ENCODE results near the gene GEMIN4. TPM values are rescaled to one million over a fixed set of nuclear protein-coding genes. Genes with fewer than 3 reads are reported as not detected.

Gene GEMIN4
- total and polyA plus RNA-seq, 9 donors = 9.8 to 19.6 (median 14.8) TPM

- peaks cover 14% of the 10 kb centered on the region for H3K4me1 ChIP-seq (ENCODE audit: control insufficient read depth, insufficient read depth, low read length)
- H3K36me3 ChIP-seq (ENCODE audit: control insufficient read depth, insufficient read depth, low read length) = peaks cover 9% of the 10 kb centered on the region
- 12% methylated on average over 21 of the region's 26 CpGs for WGBS (ENCODE audit: insufficient coverage)
- H3K9me3 ChIP-seq (replicated peaks; ENCODE audit: control insufficient read depth, low read depth, low read length) = no peaks in the 10 kb centered on the region
- H3K4me3 ChIP-seq (ENCODE audit: low read length) = peak overlapping the region; percentile 66
- DNase-seq = no peak
- peak overlapping the region; percentile 31 for H3K27ac ChIP-seq (ENCODE audit: low read length)
- no peaks in the 10 kb centered on the region for H3K27me3 ChIP-seq (ENCODE audit: control insufficient read depth, insufficient read depth, low read length)
Measured at GRCh38 chr17:731644-732066, 20.4 kb downstream of the GEMIN4 start.

GRCh38 chr17:728911-729310 is 23.2 kb downstream of the GEMIN4 start:
- DNase-seq = no peak
- H3K27ac ChIP-seq (ENCODE audit: low read length) = no peak overlapping the region
- H3K36me3 ChIP-seq (ENCODE audit: control insufficient read depth, insufficient read depth, low read length) = no peaks in the 10 kb centered on the region
- 82% methylated on average over 3 of the region's 5 CpGs for WGBS (ENCODE audit: insufficient coverage)
- no peaks in the 10 kb centered on the region for H3K9me3 ChIP-seq (replicated peaks; ENCODE audit: control insufficient read depth, low read depth, low read length)
- no peak overlapping the region for H3K4me3 ChIP-seq (ENCODE audit: low read length)
- no peaks in the 10 kb centered on the region for H3K27me3 ChIP-seq (ENCODE audit: control insufficient read depth, insufficient read depth, low read length)
- peaks cover 14% of the 10 kb centered on the region for H3K4me1 ChIP-seq (ENCODE audit: control insufficient read depth, insufficient read depth, low read length)

GRCh38 chr17:726271-726919 is 25.7 kb downstream of the GEMIN4 start:
- H3K27ac ChIP-seq (ENCODE audit: low read length) = no peak overlapping the region
- WGBS (ENCODE audit: insufficient coverage) = 50% methylated on average over 12 of the region's 20 CpGs

GRCh38 chr17:725746-726145 is 26.3 kb downstream of the GEMIN4 start:
- H3K4me1 ChIP-seq (ENCODE audit: control insufficient read depth, insufficient read depth, low read length) = no peaks in the 10 kb centered on the region
- no peak for DNase-seq
- H3K9me3 ChIP-seq (replicated peaks; ENCODE audit: control insufficient read depth, low read depth, low read length) = no peaks in the 10 kb centered on the region
- WGBS (ENCODE audit: insufficient coverage) = 73% methylated on average over 4 of the region's 12 CpGs
- H3K27me3 ChIP-seq (ENCODE audit: control insufficient read depth, insufficient read depth, low read length) = no peaks in the 10 kb centered on the region
- H3K4me3 ChIP-seq (ENCODE audit: low read length) = no peak overlapping the region
- H3K27ac ChIP-seq (ENCODE audit: low read length) = no peak overlapping the region
- no peaks in the 10 kb centered on the region for H3K36me3 ChIP-seq (ENCODE audit: control insufficient read depth, insufficient read depth, low read length)

More at GRCh38 chr17:726271-726919, 25.7 kb downstream of the GEMIN4 start:
- no peaks in the 10 kb centered on the region for H3K4me1 ChIP-seq (ENCODE audit: control insufficient read depth, insufficient read depth, low read length)
- H3K36me3 ChIP-seq (ENCODE audit: control insufficient read depth, insufficient read depth, low read length) = no peaks in the 10 kb centered on the region
- H3K4me3 ChIP-seq (ENCODE audit: low read length) = no peak overlapping the region
- DNase-seq = no peak
- H3K9me3 ChIP-seq (replicated peaks; ENCODE audit: control insufficient read depth, low read depth, low read length) = no peaks in the 10 kb centered on the region
- no peaks in the 10 kb centered on the region for H3K27me3 ChIP-seq (ENCODE audit: control insufficient read depth, insufficient read depth, low read length)

GRCh38 chr17:725084-725483 is 27.0 kb downstream of the GEMIN4 start:
- Histone ChIP-seq H3K9me3 (replicated peaks; ENCODE audit: control insufficient read depth, low read depth, low read length) (no peaks in the 10 kb centered on the region), H3K4me3 (ENCODE audit: low read length) (no peak overlapping the region), H3K27ac (ENCODE audit: low read length) (no peak overlapping the region), H3K27me3 (ENCODE audit: control insufficient read depth, insufficient read depth, low read length) (no peaks in the 10 kb centered on the region), H3K36me3 (ENCODE audit: control insufficient read depth, insufficient read depth, low read length) (no peaks in the 10 kb centered on the region), H3K4me1 (ENCODE audit: control insufficient read depth, insufficient read depth, low read length) (no peaks in the 10 kb centered on the region)
- no CpG with 5 or more reads among the region's 14 CpGs for WGBS (ENCODE audit: insufficient coverage)
- DNase-seq = no peak

- Histone ChIP-seq H3K27ac (ENCODE audit: low read length) (no peak overlapping the region), H3K36me3 (ENCODE audit: control insufficient read depth, insufficient read depth, low read length) (no peaks in the 10 kb centered on the region), H3K4me3 (ENCODE audit: low read length) (no peak overlapping the region), H3K27me3 (ENCODE audit: control insufficient read depth, insufficient read depth, low read length) (no peaks in the 10 kb centered on the region), H3K4me1 (ENCODE audit: control insufficient read depth, insufficient read depth, low read length) (no peaks in the 10 kb centered on the region), H3K9me3 (replicated peaks; ENCODE audit: control insufficient read depth, low read depth, low read length) (no peaks in the 10 kb centered on the region)
- 73% methylated on average over 4 of the region's 5 CpGs for WGBS (ENCODE audit: insufficient coverage)
- DNase-seq = no peak
Measured at GRCh38 chr17:721540-721937, 30.5 kb downstream of the GEMIN4 start.

GRCh38 chr17:720706-721539 is 31.1 kb downstream of the GEMIN4 start:
- H3K4me3 ChIP-seq (ENCODE audit: low read length) = no peak overlapping the region
- H3K27me3 ChIP-seq (ENCODE audit: control insufficient read depth, insufficient read depth, low read length) = no peaks in the 10 kb centered on the region
- H3K27ac ChIP-seq (ENCODE audit: low read length) = no peak overlapping the region
- H3K9me3 ChIP-seq (replicated peaks; ENCODE audit: control insufficient read depth, low read depth, low read length) = no peaks in the 10 kb centered on the region
- no peak for DNase-seq
- H3K4me1 ChIP-seq (ENCODE audit: control insufficient read depth, insufficient read depth, low read length) = no peaks in the 10 kb centered on the region
- H3K36me3 ChIP-seq (ENCODE audit: control insufficient read depth, insufficient read depth, low read length) = no peaks in the 10 kb centered on the region
- 82% methylated on average over 9 of the region's 13 CpGs for WGBS (ENCODE audit: insufficient coverage)

GRCh38 chr17:718075-718474 is 34.0 kb downstream of the GEMIN4 start:
- WGBS (ENCODE audit: insufficient coverage) = no CpG with 5 or more reads among the region's 5 CpGs
- H3K4me1 ChIP-seq (ENCODE audit: control insufficient read depth, insufficient read depth, low read length) = peaks cover 13% of the 10 kb centered on the region
- no peak for DNase-seq
- H3K4me3 ChIP-seq (ENCODE audit: low read length) = no peak overlapping the region
- H3K27ac ChIP-seq (ENCODE audit: low read length) = no peak overlapping the region
- no peaks in the 10 kb centered on the region for H3K36me3 ChIP-seq (ENCODE audit: control insufficient read depth, insufficient read depth, low read length)
- no peaks in the 10 kb centered on the region for H3K9me3 ChIP-seq (replicated peaks; ENCODE audit: control insufficient read depth, low read depth, low read length)
- H3K27me3 ChIP-seq (ENCODE audit: control insufficient read depth, insufficient read depth, low read length) = no peaks in the 10 kb centered on the region

GRCh38 chr17:708132-708531 is 43.9 kb downstream of the GEMIN4 start:
- no peaks in the 10 kb centered on the region for H3K27me3 ChIP-seq (ENCODE audit: control insufficient read depth, insufficient read depth, low read length)
- H3K4me1 ChIP-seq (ENCODE audit: control insufficient read depth, insufficient read depth, low read length) = no peaks in the 10 kb centered on the region
- WGBS (ENCODE audit: insufficient coverage) = no CpG with 5 or more reads among the region's 5 CpGs
- H3K27ac ChIP-seq (ENCODE audit: low read length) = no peak overlapping the region
- no peaks in the 10 kb centered on the region for H3K9me3 ChIP-seq (replicated peaks; ENCODE audit: control insufficient read depth, low read depth, low read length)
- peaks cover 27% of the 10 kb centered on the region for H3K36me3 ChIP-seq (ENCODE audit: control insufficient read depth, insufficient read depth, low read length)
- DNase-seq = no peak
- no peak overlapping the region for H3K4me3 ChIP-seq (ENCODE audit: low read length)

- Histone ChIP-seq H3K9me3 (replicated peaks; ENCODE audit: control insufficient read depth, low read depth, low read length) (no peaks in the 10 kb centered on the region), H3K4me1 (ENCODE audit: control insufficient read depth, insufficient read depth, low read length) (no peaks in the 10 kb centered on the region), H3K4me3 (ENCODE audit: low read length) (no peak overlapping the region), H3K27ac (ENCODE audit: low read length) (no peak overlapping the region), H3K27me3 (ENCODE audit: control insufficient read depth, insufficient read depth, low read length) (no peaks in the 10 kb centered on the region), H3K36me3 (ENCODE audit: control insufficient read depth, insufficient read depth, low read length) (peaks cover 27% of the 10 kb centered on the region)
- WGBS (ENCODE audit: insufficient coverage) = 100% methylated on average over 1 of the region's 6 CpGs
- no peak for DNase-seq
Measured at GRCh38 chr17:705863-706262, 46.2 kb downstream of the GEMIN4 start.

Data from muscle of leg (tissue), 11 donors.